LHCN-M2 (cell line): ENCODE data around the gene ITGAX. TPM values are rescaled to one million over a fixed set of nuclear protein-coding genes. Genes with fewer than 3 reads are reported as not detected.

Experiments
- DNase-seq: peaks from one replicate; pipeline ENCODE4 v3.0.0-alpha.2; 2012; ENCODE audit warnings: low read depth
- total RNA-seq: library from RNA; depleted of rRNA; stranded (reverse); fragments of >200 nt; gene quantifications from 2 replicates; pipeline ENCODE4 v1.2.3, GENCODE V29; 2014

Gene ITGAX
- total RNA-seq, 1 experiment from 2014 or later, result not detected

DNA sequence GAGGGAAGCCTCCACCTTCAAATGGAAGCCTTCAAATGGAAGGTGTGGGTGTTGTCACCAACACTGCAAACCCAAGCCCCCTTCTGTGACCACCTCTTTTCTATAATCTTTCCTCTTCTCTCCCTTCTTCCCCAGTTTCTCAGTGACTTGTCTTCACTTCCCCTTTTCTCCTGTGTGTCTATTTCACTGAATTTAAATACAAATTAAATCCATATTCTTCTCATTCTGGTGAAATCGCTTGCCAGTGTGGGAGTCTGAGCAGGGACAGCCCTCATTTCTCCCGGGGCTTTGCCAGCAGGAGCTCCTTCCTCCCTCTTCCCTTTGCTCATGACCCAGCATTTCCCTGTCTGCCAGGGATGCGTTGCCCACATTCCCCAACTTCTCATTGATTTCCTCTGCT is 6.4 kb upstream of the ITGAX start:
- DNase-seq, result no peak

DNA sequence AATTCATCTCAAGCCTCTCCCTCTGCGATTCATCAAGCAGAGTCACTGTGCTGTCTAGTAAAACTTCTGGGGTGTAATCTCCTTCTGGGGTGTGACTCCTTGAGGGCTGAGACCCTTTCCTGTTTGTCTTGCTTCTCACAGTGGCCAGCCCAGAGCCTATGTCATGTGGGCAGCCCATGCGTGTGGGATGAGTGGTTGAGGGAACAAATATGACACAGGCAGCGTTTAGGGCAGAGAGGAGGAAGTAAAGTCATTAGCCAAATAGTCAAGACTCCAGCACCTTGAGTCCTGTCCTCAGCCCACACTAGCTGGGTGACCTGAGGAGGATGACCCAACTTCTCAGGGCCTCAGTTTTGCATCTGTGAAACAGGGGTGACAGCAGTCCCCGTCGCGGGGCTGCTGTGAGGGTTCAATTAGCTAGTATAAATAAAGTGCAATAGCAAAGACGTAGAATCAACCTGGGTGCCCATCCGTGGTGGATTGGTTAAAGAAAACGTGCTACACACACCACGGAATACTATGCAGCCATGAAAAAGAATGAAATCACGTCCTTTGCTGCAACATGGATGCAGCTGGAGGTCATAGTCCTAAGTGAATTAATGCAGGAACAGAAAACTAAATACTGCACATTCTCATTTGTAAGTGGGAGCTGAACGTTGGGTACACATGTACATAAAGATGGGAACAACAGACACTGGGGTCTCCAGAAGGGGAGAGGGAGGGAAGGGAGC is 4.5 kb upstream of the ITGAX start:
- no peak for DNase-seq

DNA sequence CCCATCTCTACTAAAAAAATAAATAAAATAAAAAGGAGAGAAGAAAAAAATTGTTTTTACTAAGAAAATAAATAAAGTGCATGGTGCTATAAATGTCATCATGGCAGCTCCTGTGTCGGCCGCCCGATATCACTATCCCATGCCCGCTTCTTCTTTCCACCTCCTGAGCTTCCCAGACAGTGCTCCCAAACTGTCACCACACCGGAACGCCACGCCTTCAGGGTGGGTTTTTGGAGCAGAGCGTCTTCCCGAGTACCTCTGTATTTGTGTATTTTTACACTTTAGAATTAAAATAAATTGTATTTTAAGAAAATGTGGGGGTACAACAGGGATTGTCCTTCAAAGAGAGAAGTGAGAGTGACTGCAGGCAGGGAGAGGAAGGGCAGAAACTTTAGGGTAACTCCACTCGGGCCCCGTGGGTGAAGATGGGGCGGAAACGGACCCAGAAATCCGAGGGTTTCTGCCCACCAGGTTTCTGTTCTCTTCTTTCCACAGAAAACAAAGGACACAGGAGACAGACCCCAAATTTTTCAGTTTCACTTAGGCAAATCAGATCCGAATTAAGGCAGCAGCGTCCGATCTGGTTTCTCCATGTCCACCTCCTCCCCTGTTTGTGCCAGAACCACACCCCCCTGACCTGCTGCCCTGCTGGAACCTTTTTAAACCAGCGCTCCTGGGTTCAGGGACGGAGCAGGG is 3.6 kb upstream of the ITGAX start:
- DNase-seq, result no peak

DNA sequence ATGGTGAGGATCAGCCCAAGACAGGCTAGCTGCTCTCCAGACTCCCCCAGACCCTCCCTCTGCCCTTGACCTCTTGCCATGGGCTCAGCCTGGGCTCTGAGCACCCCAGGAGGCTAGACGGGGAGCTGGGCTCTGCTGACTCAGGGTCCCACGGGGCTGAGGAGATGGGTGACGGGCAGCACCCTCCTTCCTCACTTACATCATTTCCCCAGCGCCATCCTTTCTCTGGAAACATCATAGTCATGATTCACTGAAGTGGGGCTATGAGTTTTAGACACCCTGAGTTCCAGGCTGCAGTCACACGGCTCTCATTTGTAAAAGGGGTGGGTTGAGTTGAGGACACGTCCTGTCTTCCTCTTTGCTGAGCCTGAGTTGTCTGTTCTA is 3.0 kb upstream of the ITGAX start:
- no peak for DNase-seq

- no peak for DNase-seq
Observed at GRCh38 chr16:31352376-31353115, 2.4 kb upstream of the ITGAX start.

- DNase-seq, result no peak
Observed at GRCh38 chr16:31355431-31356100, 590 bp downstream of the ITGAX start.

DNA sequence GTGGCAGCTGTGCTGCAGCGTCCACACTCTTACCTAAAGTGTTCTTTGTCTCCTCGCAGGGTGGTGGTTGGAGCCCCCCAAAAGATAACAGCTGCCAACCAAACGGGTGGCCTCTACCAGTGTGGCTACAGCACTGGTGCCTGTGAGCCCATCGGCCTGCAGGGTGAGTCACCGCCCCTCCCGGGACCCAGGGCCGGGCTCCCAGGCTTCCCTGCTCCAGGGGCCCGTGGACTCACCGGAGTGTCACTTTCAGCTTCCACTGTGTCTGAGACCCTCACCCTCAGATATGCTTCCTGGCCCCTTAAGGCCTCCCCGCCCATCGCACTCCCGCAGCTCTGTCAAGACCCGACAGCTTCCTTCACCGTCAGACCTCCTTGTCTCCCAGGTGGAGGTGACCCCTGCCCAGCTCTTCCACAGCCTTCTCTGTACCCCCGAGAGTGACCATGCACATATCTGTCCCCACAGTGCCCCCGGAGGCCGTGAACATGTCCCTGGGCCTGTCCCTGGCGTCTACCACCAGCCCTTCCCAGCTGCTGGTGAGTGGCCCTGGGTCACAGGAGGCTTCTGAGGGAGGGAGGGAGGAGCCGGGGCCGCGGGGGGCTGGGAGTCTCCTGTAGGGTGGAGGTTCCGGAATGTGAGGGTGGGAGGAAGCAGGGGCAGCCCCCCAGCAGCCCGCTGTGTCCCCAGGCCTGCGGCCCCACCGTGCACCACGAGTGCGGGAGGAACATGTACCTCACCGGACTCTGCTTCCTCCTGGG is 1.8 kb downstream of the ITGAX start:
- peak; percentile 6 for DNase-seq

GRCh38 chr16:31357324-31358109 is 2.5 kb downstream of the ITGAX start:
- peak; percentile 60 for DNase-seq

DNA sequence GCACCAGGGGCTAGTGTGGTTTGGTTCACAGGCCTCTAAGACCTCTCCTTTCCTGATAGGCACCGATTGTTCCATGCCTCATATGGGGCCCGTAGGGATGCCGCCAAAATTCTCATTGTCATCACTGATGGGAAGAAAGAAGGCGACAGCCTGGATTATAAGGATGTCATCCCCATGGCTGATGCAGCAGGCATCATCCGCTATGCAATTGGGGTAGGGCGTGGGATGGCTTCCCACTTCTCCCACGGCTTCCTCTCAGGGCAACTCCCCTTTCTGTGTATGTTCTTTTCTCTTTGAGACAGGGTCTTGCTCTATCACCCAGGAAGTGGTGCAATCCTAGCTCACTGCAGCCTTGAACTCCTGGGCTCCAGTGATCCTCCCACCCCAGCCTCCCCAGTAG is 5.3 kb downstream of the ITGAX start:
- no peak for DNase-seq

DNA sequence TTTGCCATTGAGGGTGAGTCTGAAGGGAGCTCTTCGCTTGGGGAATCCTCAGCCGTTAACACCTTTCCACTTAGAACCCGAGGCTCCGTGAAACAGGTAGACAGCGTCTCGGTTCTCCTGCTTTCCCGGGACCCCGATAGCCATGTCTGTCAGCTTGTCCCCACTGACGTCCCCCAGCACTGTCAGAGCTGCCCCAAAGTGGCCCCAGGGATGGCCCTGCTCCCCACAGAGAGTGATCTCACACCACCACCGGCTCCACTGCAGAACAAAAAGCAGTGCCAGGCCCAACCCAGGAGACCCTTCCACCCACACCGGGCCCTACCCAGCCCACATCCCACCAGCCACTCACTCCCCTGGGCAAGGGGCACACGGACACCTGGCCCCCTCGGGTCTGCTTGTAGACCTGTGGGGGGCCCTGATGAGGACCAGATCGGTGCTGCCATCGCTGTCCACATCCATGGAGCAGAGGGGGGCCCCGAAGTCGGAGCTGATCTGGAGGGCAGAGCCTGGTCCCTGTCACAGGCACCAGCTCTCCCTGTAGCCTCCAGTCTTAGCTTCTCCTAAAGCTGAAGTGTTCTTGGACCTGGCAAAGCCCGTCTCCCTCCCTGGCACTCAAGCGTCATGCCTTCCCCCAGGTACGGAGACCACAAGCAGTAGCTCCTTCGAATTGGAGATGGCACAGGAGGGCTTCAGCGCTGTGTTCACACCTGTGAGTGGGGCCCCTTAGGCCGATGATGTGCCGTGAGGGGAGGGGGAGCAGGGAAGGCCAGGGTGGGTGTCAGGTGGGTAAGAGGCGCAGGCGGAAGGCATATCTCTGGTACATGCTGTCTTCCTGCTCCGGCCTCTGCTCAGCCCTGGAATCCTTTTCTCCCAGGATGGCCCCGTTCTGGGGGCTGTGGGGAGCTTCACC is 6.5 kb downstream of the ITGAX start:
- DNase-seq, result no peak

GRCh38 chr16:31362476-31363405 is 7.8 kb downstream of the ITGAX start:
- DNase-seq, result no peak

- no peak for DNase-seq
Observed at GRCh38 chr16:31363721-31364120, 8.7 kb downstream of the ITGAX start.

DNA sequence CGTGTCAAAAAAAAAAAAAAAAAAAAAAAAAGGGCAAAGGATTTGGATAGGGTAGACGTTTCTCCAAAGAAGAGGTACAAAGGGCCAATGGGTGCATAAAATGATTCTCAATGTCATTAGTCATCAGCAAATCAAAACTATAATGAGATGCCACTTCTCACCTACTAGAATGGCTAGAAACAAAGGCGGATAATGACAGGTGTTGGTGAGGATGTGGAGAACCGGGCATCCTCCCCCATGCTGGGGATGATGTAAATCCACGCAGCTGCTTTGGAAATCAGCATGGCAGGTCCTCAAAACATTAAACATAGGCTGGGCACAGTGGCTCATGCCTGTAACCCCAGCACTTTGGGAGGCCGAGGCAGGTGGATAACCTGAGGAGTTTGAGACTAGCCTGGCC is 9.4 kb downstream of the ITGAX start:
- peak; percentile 3 for DNase-seq

DNA sequence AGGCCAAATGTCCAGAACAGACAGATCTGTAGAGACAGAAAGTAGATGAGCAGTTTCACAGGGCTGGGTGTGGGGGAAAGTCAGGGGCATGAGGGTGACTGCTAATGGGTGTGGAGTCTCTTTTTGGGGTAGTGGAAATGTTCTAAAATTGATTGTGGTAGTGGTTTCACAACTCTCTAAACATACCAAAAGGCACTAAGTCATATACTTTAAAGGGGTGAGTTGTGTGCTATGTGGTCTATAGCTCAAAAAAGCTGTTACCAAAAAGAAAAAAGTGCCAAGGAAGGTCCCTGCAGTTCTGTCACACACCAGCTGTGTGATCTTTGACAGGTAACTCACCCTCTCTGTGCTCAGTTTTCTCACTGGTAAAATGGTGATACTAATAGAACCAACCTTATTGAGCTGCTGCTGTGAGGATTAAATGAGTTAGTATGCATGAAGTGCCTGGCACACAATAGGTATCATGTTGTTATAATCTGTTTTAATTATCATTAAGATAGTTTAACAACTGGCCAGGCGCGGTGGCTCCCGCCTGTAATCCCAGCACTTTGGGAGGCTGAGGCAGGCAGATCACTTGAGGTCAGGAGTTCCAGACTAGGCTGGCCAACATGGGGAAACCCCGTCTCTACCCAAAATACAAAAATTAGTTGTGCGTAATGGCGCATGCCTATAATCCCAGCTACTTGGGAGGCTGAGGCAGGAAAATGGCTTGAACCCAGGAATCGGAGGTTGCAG is 10.3 kb downstream of the ITGAX start:
- no peak for DNase-seq

DNA sequence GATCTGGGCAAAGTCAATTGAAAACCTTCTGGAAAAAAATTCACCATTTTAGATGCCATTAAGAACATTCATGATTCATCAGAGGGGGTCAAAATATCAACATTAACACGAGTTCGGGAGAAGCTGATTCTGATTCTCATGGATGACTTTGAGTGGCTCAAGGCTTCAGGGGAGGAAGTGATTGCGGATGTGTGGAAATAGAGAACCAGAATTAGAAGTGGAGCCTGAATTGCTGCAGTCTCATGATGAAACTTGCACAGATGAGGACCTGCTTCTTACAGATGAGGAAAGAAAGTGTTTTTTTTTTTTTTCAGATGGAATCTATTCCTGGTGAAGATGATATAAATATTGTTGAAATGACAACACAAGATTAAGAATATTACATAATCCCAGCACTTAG is 12.9 kb downstream of the ITGAX start:
- DNase-seq, result no peak

- DNase-seq, result no peak
Observed at GRCh38 chr16:31371008-31371407, 16.0 kb downstream of the ITGAX start.

DNA sequence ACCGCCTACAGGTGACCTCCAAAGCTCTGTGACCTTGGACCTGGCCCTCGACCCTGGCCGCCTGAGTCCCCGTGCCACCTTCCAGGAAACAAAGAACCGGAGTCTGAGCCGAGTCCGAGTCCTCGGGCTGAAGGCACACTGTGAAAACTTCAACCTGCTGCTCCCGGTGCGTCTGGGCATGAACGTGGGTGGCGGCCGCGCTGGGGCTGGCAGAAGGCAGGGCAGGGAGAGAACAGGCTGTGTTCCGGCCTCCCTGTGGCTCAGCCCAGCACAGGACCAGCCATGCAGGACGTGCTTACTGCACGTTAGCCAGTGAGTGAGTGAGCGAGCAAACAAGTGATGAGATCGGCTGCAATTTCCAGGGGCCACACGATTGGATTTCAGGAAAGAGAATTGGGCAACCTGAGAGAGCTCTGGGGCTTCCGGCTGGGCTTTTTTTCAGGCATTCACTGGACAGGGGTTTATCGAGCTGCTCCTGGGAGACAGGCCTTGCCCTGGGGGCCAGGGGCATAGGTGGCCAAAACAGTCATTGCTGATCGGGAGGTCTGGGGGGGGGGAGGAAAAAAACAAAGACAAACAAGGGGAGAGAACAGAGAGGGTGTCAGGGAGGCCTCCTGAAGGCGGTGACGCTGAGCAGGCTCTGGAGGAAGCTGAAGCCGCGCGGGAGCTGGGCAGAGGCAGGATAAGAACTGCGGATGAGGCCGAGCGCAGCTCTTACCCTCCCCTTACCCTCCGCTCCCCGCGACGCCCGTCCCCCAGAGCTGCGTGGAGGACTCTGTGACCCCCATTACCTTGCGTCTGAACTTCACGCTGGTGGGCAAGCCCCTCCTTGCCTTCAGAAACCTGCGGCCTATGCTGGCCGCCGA is 16.9 kb downstream of the ITGAX start:
- DNase-seq, result no peak
